Activated effector memory CD4-positive, alpha-beta T cell treated with Interleukin-2 at 50 U/mL for 16 hours (primary cell): ENCODE data around the gene NPR3.
"Not testable (repeated sequence)": the region's sequence is repeated elsewhere in the genome, so short reads cannot be mapped to it uniquely, and the experiment has no call there.

Source experiments
- DNase-seq: peaks from one replicate; pipeline ENCODE4 v3.0.0-alpha.2; 2020

Gene NPR3

GRCh38 chr5:32769711-32770110 lies 58.6 kb downstream of the NPR3 start:
- no peak for DNase-seq

- DNase-seq: no peak
Observed at GRCh38 chr5:32770444-32770843, 59.3 kb downstream of the NPR3 start.

DNA sequence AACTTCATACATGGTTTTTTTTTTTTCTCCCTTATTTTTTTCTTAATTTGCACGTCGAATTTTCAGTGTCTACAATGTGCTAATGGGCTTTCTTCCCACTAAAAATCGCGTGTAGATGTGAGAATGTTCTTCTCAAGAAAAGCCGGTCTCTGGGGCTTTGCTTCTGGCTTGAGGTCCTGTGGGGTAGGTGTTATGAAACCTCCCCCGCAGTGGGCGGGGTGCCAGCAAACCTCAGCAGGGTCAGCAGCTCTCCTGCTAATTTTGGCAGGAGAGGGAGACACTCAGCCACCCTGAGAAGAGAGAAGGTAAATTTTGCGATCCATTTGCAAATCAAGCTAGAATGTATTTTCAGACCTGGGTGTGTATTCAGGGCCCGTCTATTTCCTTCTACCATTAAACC lies 59.9 kb downstream of the NPR3 start:
- DNase-seq: no peak

DNA sequence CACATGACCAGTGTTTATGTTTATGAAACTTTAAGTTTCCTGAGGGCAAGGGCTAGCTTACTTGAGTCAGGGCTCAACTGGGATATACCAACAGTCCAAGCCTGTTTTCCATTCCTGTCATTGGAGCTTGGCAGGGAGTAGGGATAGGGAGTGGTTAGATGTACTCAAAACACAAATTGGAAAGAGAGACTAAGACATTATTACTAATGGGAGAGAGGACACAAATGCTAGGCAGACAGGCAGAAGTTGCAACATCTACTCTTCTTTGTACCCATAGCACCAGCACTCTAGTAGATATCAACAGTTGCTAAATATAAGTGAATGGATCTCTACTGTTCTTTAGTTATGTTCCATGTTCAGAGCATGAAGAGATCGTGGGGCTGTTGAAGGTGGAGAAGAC lies 62.8 kb downstream of the NPR3 start:
- no peak for DNase-seq

GRCh38 chr5:32776200-32776599 lies 65.1 kb downstream of the NPR3 start:
- DNase-seq: no peak

- DNase-seq: no peak
Observed at GRCh38 chr5:32777222-32777621, 66.1 kb downstream of the NPR3 start.

DNA sequence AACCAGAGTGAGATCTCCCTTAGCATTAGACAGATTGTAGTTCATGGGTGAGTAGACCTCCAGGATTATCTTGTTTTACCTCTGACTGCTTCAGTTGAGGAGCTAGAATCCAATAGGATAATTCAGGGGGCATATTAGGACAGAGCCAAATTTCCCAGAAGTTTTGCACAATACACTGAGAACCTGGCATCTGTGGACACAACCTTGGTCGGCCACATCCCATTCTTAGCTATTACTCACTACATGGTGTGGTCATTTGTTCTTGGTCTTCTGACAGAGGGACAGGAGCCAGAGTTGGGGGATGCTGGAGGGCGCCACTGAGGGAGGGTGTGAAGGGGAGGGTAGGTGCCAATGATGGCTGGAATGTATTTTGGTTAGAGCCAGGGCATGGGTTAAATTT lies 66.6 kb downstream of the NPR3 start:
- no peak for DNase-seq

DNA sequence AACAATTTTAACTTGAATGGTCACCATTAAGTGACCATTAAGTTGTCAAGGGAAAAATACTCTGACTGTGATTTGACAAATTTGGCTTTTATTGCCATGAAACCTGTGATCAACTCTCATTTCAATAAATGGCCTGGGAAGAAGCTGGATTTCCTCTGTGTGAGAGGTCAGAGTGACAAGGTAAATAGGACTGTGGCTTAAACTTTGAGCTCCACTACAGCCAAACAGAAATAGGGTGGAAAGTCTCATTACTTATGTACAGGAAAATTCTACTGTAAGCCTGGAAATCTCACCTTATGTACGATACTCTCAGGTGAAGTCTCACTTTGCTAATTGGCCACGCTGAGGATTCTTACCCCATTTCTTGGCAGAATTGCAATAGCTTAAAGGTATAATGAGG lies 67.3 kb downstream of the NPR3 start:
- DNase-seq: no peak

GRCh38 chr5:32779754-32780415 lies 68.8 kb downstream of the NPR3 start:
- no peak for DNase-seq

GRCh38 chr5:32780508-32780919 lies 69.4 kb downstream of the NPR3 start:
- DNase-seq: no peak

DNA sequence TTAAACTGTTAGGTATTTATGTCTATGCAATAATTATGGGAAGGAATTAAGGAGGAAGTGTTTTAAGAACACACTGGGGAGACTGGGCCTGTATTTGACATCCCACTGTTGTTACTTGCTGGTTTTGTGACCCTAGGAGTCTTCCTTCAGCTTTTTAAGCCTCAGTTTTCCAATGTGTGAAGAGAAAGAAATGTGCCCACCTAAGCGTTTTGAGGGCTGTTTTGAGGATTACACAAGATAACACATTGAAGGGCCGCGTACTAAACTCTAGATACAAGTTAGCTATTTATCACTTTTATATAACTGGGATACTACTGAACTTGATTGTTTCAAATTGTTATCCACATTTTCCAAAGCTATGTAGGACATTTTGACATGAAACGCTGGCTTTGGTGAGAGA lies 72.5 kb downstream of the NPR3 start:
- no peak for DNase-seq

- DNase-seq: no peak
Observed at GRCh38 chr5:32785611-32786254, 74.6 kb downstream of the NPR3 start.

GRCh38 chr5:32786311-32786710 lies 75.2 kb downstream of the NPR3 start:
- DNase-seq: no peak

GRCh38 chr5:32790411-32790951 lies 79.4 kb downstream of the NPR3 start:
- no peak for DNase-seq

DNA sequence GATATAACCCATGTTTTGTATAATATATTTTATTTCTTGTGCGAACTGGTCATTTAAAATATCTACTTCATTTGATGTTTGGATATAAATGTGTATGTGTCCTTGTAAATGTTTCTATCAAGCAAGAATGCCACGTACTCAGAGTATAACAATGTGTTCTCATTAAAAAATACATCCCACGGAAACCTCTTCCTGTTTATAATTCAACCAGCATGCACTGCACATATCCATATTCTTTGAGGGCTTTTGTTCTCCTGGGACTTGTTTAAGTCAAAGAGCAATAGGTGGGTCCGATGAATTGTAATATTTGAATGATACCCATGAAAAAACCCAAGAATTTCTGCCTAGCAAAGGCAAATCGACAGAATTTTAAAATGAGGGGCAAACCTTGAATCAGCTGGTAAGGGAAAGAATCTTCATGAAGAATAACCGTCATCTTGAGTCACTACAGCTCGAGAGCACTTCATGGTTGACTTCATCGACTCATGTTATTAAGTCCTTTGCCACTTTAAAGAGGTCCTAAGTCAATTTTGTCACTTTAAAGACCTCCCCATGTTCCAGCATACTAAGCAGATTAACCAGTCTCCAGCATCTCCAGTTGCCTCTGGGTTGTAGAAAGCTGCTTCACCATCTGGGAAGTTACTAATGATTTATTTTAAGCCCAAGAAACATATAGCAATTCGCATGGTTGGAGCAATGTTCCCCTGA lies 80.6 kb downstream of the NPR3 start:
- no peak for DNase-seq

- DNase-seq: no peak
Observed at GRCh38 chr5:32794086-32794485, 83.0 kb downstream of the NPR3 start.

- DNase-seq: no peak
Observed at GRCh38 chr5:32802764-32803163, 91.6 kb downstream of the NPR3 start.

GRCh38 chr5:32803656-32804055 lies 92.5 kb downstream of the NPR3 start:
- no peak for DNase-seq

GRCh38 chr5:32805462-32805861 lies 94.3 kb downstream of the NPR3 start:
- not testable (repeated sequence) for DNase-seq

- no peak for DNase-seq
Observed at GRCh38 chr5:32805971-32806638, 95.0 kb downstream of the NPR3 start.

DNA sequence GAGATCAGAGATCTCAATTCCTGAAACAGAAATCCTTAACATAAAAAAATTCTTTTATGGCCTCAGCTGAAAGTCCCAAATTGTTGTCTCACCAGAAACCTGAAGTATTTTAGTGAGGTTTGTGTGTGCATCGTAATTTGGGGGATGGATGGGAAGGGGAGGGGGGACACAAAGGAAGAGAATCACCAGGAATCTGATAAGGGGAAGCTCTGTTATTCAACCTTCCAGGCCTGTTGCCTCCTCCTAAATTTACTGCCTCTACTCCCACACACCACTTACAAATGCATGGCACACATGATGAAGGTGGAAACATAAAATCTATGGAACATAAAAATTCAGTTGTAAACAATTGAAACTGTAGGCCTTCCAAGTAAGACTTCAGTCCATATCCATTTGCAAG lies 97.7 kb downstream of the NPR3 start:
- no peak for DNase-seq

DNA sequence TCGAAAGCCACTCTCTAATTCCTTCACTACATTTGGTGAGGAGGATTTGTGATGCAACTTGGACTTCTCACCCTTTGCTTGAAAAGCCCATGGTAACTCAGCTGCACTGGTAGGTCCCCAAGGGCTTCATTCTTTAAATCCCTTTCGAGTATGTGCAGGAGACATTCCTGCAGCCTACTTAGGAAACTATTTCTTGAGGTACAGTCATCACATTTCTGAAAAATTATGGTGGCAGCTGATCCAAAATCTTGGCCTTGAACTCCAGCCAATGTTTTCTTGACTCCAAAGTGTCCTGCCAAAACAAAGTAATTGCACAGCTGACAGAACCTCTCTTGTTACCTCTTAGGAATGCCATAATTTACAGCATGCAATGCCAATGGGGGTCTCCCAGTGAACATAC lies 99.7 kb downstream of the NPR3 start:
- no peak for DNase-seq

- DNase-seq: no peak
Observed at GRCh38 chr5:32812399-32812798, 101.3 kb downstream of the NPR3 start.

DNA sequence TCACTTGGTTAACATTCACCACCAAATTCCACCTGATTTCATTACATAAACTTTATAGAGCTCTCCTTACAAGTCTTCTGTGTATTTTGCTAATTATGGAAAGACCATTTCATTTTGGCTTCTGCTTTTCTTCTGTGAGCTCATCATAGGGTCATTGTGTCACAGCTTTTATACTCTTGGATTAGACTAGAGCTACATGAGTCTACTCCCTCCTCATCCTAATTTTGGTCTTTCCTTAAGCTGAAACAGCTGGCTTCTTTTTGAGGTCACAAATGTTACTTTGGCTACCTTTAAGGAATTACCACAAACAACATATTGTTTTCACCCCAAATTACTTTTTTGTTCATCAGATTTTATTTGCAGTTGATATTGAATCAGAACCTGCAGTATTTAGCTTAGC lies 103.0 kb downstream of the NPR3 start:
- no peak for DNase-seq
